ENCODE measurements around the gene AATK. TPM values are rescaled to one million over a fixed set of nuclear protein-coding genes. Genes with fewer than 3 reads are reported as not detected.

The AATK gene
- total RNA-seq, 1 experiment from 2014 or later: 0.46 TPM

- intact Hi-C loops (cut with micrococcal nuclease; ENCODE audit: unreplicated experiment): no loop called here
- BruUV-seq (replicated peaks): no TSS peak
- no peak for DNase-seq
- POLR2A ChIA-PET (ENCODE audit: unreplicated experiment): no interaction called here
- Histone ChIP-seq H3K9me3 (ENCODE audit: insufficient read depth, low read depth) (no peaks in the 10 kb centered on the region), H3K27ac (no peak overlapping the region), H3K4me3 (no peak overlapping the region), H3K9me2 (ENCODE audit: insufficient read depth) (no peaks in the 10 kb centered on the region), H3K79me2 (ENCODE audit: low read depth) (no peaks in the 10 kb centered on the region), H3K4me1 (replicated peaks; ENCODE audit: insufficient read depth) (no peaks in the 10 kb centered on the region), H4K20me1 (ENCODE audit: insufficient read depth) (no peaks in the 10 kb centered on the region), H3K36me3 (ENCODE audit: low read depth) (no peaks in the 10 kb centered on the region), H3K27me3 (ENCODE audit: insufficient read depth, low read depth) (peaks cover 21% of the 10 kb centered on the region; the same call in 1 of the 2 replicates), H2AFZ (no peak overlapping the region), H3F3A (ENCODE audit: insufficient read depth, low read depth) (no peaks in the 10 kb centered on the region), H3K4me2 (no peak overlapping the region)
- TF ChIP-seq EZH2 (IDR thresholded peaks at IDR 0.05; ENCODE audit: low read depth) (no peak), CTCF (conservative IDR thresholded peaks at IDR 0.05) (no peak)
- CTCF ChIA-PET: no interaction called here
Measured at GRCh38 chr17:81161972-81162371, 4.0 kb downstream of the AATK start.

GRCh38 chr17:81161536-81161935 is 4.5 kb downstream of the AATK start:
- intact Hi-C loops (cut with micrococcal nuclease; ENCODE audit: unreplicated experiment): no loop called here
- H3K4me2 ChIP-seq: no peak overlapping the region
- no peaks in the 10 kb centered on the region for H3K79me2 ChIP-seq (ENCODE audit: low read depth)
- ChIA-PET POLR2A (ENCODE audit: unreplicated experiment) (no interaction called here), CTCF (no interaction called here)
- no peaks in the 10 kb centered on the region for H3K9me3 ChIP-seq (ENCODE audit: insufficient read depth, low read depth)
- H4K20me1 ChIP-seq (ENCODE audit: insufficient read depth): no peaks in the 10 kb centered on the region
- H3K4me1 ChIP-seq (replicated peaks; ENCODE audit: insufficient read depth): no peaks in the 10 kb centered on the region
- peaks cover 21% of the 10 kb centered on the region; the same call in 1 of the 2 replicates for H3K27me3 ChIP-seq (ENCODE audit: insufficient read depth, low read depth)
- H3K4me3 ChIP-seq: no peak overlapping the region
- H3F3A ChIP-seq (ENCODE audit: insufficient read depth, low read depth): no peaks in the 10 kb centered on the region
- H3K27ac ChIP-seq: no peak overlapping the region
- TF ChIP-seq CTCF (conservative IDR thresholded peaks at IDR 0.05) (no peak), EZH2 (IDR thresholded peaks at IDR 0.05; ENCODE audit: low read depth) (no peak)
- no TSS peak for BruUV-seq (replicated peaks)
- no peaks in the 10 kb centered on the region for H3K9me2 ChIP-seq (ENCODE audit: insufficient read depth)
- no peaks in the 10 kb centered on the region for H3K36me3 ChIP-seq (ENCODE audit: low read depth)
- no peak for DNase-seq
- no peak overlapping the region for H2AFZ ChIP-seq

- H3K9me3 ChIP-seq (ENCODE audit: insufficient read depth, low read depth): no peaks in the 10 kb centered on the region
Measured at GRCh38 chr17:81160747-81161453, 5.1 kb downstream of the AATK start.

More at GRCh38 chr17:81160747-81161453, 5.1 kb downstream of the AATK start:
- Histone ChIP-seq H3K27ac (no peak overlapping the region), H3F3A (ENCODE audit: insufficient read depth, low read depth) (no peaks in the 10 kb centered on the region), H3K4me3 (no peak overlapping the region), H3K4me1 (replicated peaks; ENCODE audit: insufficient read depth) (no peaks in the 10 kb centered on the region), H4K20me1 (ENCODE audit: insufficient read depth) (no peaks in the 10 kb centered on the region), H3K79me2 (ENCODE audit: low read depth) (no peaks in the 10 kb centered on the region), H3K9me2 (ENCODE audit: insufficient read depth) (no peaks in the 10 kb centered on the region), H3K36me3 (ENCODE audit: low read depth) (no peaks in the 10 kb centered on the region), H3K27me3 (ENCODE audit: insufficient read depth, low read depth) (peaks cover 21% of the 10 kb centered on the region; the same call in 1 of the 2 replicates), H2AFZ (no peak overlapping the region), H3K4me2 (no peak overlapping the region)
- BruUV-seq (replicated peaks): no TSS peak
- intact Hi-C loops (cut with micrococcal nuclease; ENCODE audit: unreplicated experiment): no loop called here
- DNase-seq: no peak
- POLR2A ChIA-PET (ENCODE audit: unreplicated experiment): no interaction called here
- CTCF ChIA-PET: no interaction called here
- TF ChIP-seq CTCF (conservative IDR thresholded peaks at IDR 0.05): no peak
- TF ChIP-seq EZH2 (IDR thresholded peaks at IDR 0.05; ENCODE audit: low read depth): no peak
